GM12875 (cell line): ENCODE data around the gene HOXB6.

Source experiments
- H3K4me3 ChIP-seq: one replicate; pipeline ENCODE4 v1.5.1; 2011; ENCODE audit warnings: low read depth, low read length, control low read depth
- CTCF ChIP-seq: IDR thresholded peaks from 2 replicates; pipeline ENCODE4 v1.5.1; 2011; ENCODE audit warnings: low read depth, mild to moderate bottlenecking, control low read depth, inconsistent platforms, low read length, moderate library complexity, borderline replicate concordance; ENCODE audit not compliant: insufficient read depth

The HOXB6 gene

GRCh38 chr17:48559840-48560817, 44.7 kb downstream of the HOXB6 start:
- no peak overlapping the region for H3K4me3 ChIP-seq

GRCh38 chr17:48559122-48559839, 45.5 kb downstream of the HOXB6 start:
- no peak overlapping the region for H3K4me3 ChIP-seq
- no peak for TF ChIP-seq CTCF

More at GRCh38 chr17:48559840-48560817, 44.7 kb downstream of the HOXB6 start:
- no peak for TF ChIP-seq CTCF

GRCh38 chr17:48558831-48559121, 46.0 kb downstream of the HOXB6 start:
- H3K4me3 ChIP-seq: no peak overlapping the region
- TF ChIP-seq CTCF: no peak

GRCh38 chr17:48558057-48558830, 46.5 kb downstream of the HOXB6 start:
- no peak for TF ChIP-seq CTCF

GRCh38 chr17:48556576-48557401, 48.0 kb downstream of the HOXB6 start:
- no peak overlapping the region for H3K4me3 ChIP-seq
- no peak for TF ChIP-seq CTCF

More at GRCh38 chr17:48558057-48558830, 46.5 kb downstream of the HOXB6 start:
- H3K4me3 ChIP-seq: no peak overlapping the region

GRCh38 chr17:48556229-48556575, 48.6 kb downstream of the HOXB6 start:
- H3K4me3 ChIP-seq: no peak overlapping the region

More at GRCh38 chr17:48556229-48556575, 48.6 kb downstream of the HOXB6 start:
- no peak for TF ChIP-seq CTCF
